Mesenchymal stem cell (in vitro differentiated cells and primary cell): Measurements from ENCODE around the gene GJD3.

Experiments used
- DNase-seq: peaks from one replicate; pipeline ENCODE4 v3.0.0-alpha.2; 2013
- H2AFZ ChIP-seq: one replicate; pipeline ENCODE4 v1.6.1; 2013; ENCODE audit warnings: low read depth, mild to moderate bottlenecking, control low read depth, inconsistent platforms, low read length, moderate library complexity
- H2AK5ac ChIP-seq: 2 replicates; pipeline ENCODE4 v1.6.1; 2013; ENCODE audit warnings: low read length, moderate library complexity, mild to moderate bottlenecking, inconsistent platforms; ENCODE audit not compliant: severe bottlenecking
- H2BK120ac ChIP-seq: one replicate; pipeline ENCODE4 v1.6.1; 2013; ENCODE audit warnings: low read depth, mild to moderate bottlenecking, inconsistent platforms, low read length, moderate library complexity
- H2BK12ac ChIP-seq, 2 experiments: one replicate each; pipeline ENCODE4 v1.6.1; 2013; ENCODE audit warnings: inconsistent platforms in 2 of 2, low read length in 2 of 2, mild to moderate bottlenecking in 2 of 2, moderate library complexity in 2 of 2, control low read depth in 1 of 2
- H2BK15ac ChIP-seq: one replicate; pipeline ENCODE4 v1.6.1; 2013; ENCODE audit warnings: mild to moderate bottlenecking, low read depth, inconsistent platforms; ENCODE audit not compliant: poor library complexity, severe bottlenecking
- H2BK5ac ChIP-seq: 2 replicates; pipeline ENCODE4 v1.6.1; 2013; ENCODE audit warnings: low read depth, mild to moderate bottlenecking, low read length, control low read depth, inconsistent platforms; ENCODE audit not compliant: poor library complexity, severe bottlenecking
- H3K14ac ChIP-seq, 2 experiments: one replicate each; pipeline ENCODE4 v1.6.1; 2013; ENCODE audit warnings: inconsistent platforms in 2 of 2, low read length in 2 of 2, control low read depth in 1 of 2, mild to moderate bottlenecking in 1 of 2, moderate library complexity in 1 of 2
- H3K18ac ChIP-seq, 2 experiments: one replicate each; pipeline ENCODE4 v1.6.1; 2013; ENCODE audit warnings: inconsistent platforms in 2 of 2, low read length in 2 of 2, control low read depth in 1 of 2, low read depth in 1 of 2, mild to moderate bottlenecking in 1 of 2
- H3K23ac ChIP-seq, 2 experiments: one replicate each; pipeline ENCODE4 v1.6.1; 2013; ENCODE audit warnings: inconsistent platforms in 2 of 2, low read length in 2 of 2, mild to moderate bottlenecking in 2 of 2, moderate library complexity in 2 of 2, control low read depth in 1 of 2
- H3K27ac ChIP-seq: 2 replicates; pipeline ENCODE4 v1.5.1; 2013; ENCODE audit warnings: mild to moderate bottlenecking, moderate library complexity, low read length, control low read depth, inconsistent platforms; ENCODE audit not compliant: poor library complexity, severe bottlenecking
- H3K27me3 ChIP-seq, 2 experiments: 2 replicates each; pipeline versions ENCODE4 v1.6.1 to v1.7.0; 2013; ENCODE audit warnings: low read length in 2 of 2, mild to moderate bottlenecking in 2 of 2, moderate library complexity in 2 of 2, control low read depth in 1 of 2, inconsistent platforms in 1 of 2; ENCODE audit not compliant: control insufficient read depth in 1 of 2, insufficient read depth in 1 of 2
- H3K36me3 ChIP-seq, 2 experiments: 2 replicates each; pipeline versions ENCODE4 v1.6.1 to v1.7.0; 2013; ENCODE audit warnings: low read length in 2 of 2, control low read depth in 1 of 2, inconsistent platforms in 1 of 2, low read depth in 1 of 2, mild to moderate bottlenecking in 1 of 2; ENCODE audit not compliant: insufficient read depth in 2 of 2, control insufficient read depth in 1 of 2
- H3K4ac ChIP-seq, 2 experiments: one replicate each; pipeline ENCODE4 v1.6.1; 2013; ENCODE audit warnings: inconsistent platforms in 2 of 2, low read length in 2 of 2, mild to moderate bottlenecking in 2 of 2, moderate library complexity in 2 of 2, control low read depth in 1 of 2, low read depth in 1 of 2
- H3K4me1 ChIP-seq: 2 replicates; pipeline ENCODE4 v1.6.1; 2013; ENCODE audit warnings: low read depth, low read length, control low read depth; ENCODE audit not compliant: control insufficient read depth, insufficient read depth
- H3K4me2 ChIP-seq: 2 replicates; pipeline ENCODE4 v1.6.1; 2013; ENCODE audit warnings: low read length, mild to moderate bottlenecking, inconsistent platforms; ENCODE audit not compliant: poor library complexity, severe bottlenecking
- H3K4me3 ChIP-seq, 2 experiments: 2 replicates each; pipeline versions ENCODE4 v1.5.1 to v1.7.0; 2013; ENCODE audit warnings: low read length in 2 of 2, mild to moderate bottlenecking in 2 of 2, control low read depth in 1 of 2, low read depth in 1 of 2; ENCODE audit not compliant: insufficient read depth in 1 of 2
- H3K79me1 ChIP-seq: replicated peaks from 2 replicates; pipeline ENCODE4 v1.6.1; 2013; ENCODE audit warnings: mild to moderate bottlenecking, control low read depth, low read length, inconsistent platforms; ENCODE audit not compliant: poor library complexity, severe bottlenecking
- H3K9ac ChIP-seq: 2 replicates; pipeline ENCODE4 v1.7.0; 2013; ENCODE audit warnings: mild to moderate bottlenecking, low read length, moderate library complexity
- H3K9me3 ChIP-seq: 2 replicates; pipeline ENCODE4 v1.7.0; 2013; ENCODE audit warnings: mild to moderate bottlenecking, low read length; ENCODE audit not compliant: control insufficient read depth
- H4K8ac ChIP-seq: one replicate; pipeline ENCODE4 v1.6.1; 2013; ENCODE audit warnings: inconsistent platforms, mild to moderate bottlenecking, low read length, moderate library complexity
- H4K91ac ChIP-seq: one replicate; pipeline ENCODE4 v1.6.1; 2013; ENCODE audit warnings: mild to moderate bottlenecking, low read length, inconsistent platforms
- WGBS: methylation state at CpG from one replicate; pipeline ENCODE4 v1.1.7; 2013; ENCODE audit warnings: mixed read lengths; 5-methylcytosine and 5-hydroxymethylcytosine counted together

The GJD3 gene

GRCh38 chr17:40323391-40324381 lies 40.9 kb downstream of the GJD3 start:
- H2BK120ac ChIP-seq = peak overlapping the region; percentile 55
- H3K4ac ChIP-seq = peak overlapping the region; percentile 30 to 63
- peak overlapping the region; percentile 65 for H4K91ac ChIP-seq
- H3K4me1 ChIP-seq = peaks cover 74% of the 10 kb centered on the region
- H2AFZ ChIP-seq = no peak overlapping the region
- peak overlapping the region; percentile 21 for H2AK5ac ChIP-seq
- 57% methylated on average over 8 of the region's 10 CpGs for WGBS
- H2BK15ac ChIP-seq = peak overlapping the region; percentile 44
- peak overlapping the region; percentile 43 to 84 for H2BK12ac ChIP-seq
- no peak overlapping the region for H2BK5ac ChIP-seq
- H3K4me2 ChIP-seq = no peak overlapping the region
- peaks cover 27% of the 10 kb centered on the region for H3K79me1 ChIP-seq
- H4K8ac ChIP-seq = peak overlapping the region; percentile 22
- peak overlapping the region in 1 of 2 experiments; percentile 88 for H3K4me3 ChIP-seq
- H3K23ac ChIP-seq = peak overlapping the region in 1 of 2 experiments; percentile 92
- H3K27ac ChIP-seq = no peak overlapping the region
- peak overlapping the region; percentile 57 to 61 for H3K18ac ChIP-seq
- no peaks in the 10 kb centered on the region for H3K27me3 ChIP-seq
- H3K9ac ChIP-seq = peak overlapping the region; percentile 98
- no peak for DNase-seq
- peaks cover 0 to 6% of the 10 kb centered on the region in 2 experiments for H3K36me3 ChIP-seq
- no peaks in the 10 kb centered on the region for H3K9me3 ChIP-seq
- H3K14ac ChIP-seq = peak overlapping the region in 1 of 2 experiments; percentile 79

DNA sequence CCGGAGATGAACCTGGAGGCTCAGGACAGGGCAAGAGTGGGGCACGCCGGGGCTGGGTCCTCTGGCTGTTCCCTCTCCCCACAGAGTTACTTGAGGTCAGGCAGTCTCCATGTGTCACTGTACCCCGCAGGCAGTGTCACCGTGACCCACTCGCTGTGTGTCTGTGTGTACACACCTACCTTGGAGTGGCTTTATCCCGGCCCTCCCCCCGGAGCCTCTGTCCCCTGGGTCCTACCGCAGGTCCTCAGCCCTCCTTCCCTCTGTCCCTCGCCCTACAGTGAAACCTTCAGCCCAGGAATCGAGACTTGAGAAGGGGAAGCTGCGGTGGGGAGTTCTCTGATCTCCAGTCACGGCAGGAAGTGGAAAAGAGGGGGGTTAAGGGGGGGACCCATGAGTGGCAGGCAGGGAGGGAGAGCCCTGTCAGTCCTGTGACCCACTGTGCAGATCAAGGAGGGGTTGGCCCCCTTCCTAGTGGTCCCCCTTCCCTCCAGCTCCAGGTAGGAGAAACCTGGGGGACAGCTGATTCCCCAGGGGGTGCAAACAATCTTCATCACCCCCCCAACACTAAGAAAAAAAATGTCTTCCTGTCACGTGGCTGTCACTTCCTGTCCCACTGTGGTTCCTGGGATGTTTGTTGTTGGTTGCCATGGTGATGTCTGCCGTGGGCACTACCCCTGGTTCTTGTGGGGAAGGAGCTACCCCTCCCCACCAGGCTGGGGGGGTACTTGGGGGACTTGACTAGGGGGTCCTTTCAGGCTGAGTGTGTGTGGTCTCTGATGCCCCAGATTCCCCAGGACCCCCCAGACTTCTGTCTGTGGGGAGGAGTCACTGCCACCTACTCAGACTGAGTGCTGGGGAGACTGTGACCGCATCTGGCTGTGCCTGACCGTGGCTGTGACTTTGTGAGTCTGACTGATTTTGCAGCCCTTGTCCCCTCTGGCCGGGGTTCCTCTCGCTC lies 41.9 kb downstream of the GJD3 start:
- peak overlapping the region; percentile 6 to 67 for H3K18ac ChIP-seq
- H4K8ac ChIP-seq = peak overlapping the region; percentile 22
- H3K4me1 ChIP-seq = peaks cover 72% of the 10 kb centered on the region
- H3K36me3 ChIP-seq = peaks cover 0 to 5% of the 10 kb centered on the region in 2 experiments
- H2BK5ac ChIP-seq = peak overlapping the region; percentile 11
- peak overlapping the region in 1 of 2 experiments; percentile 88 for H3K4me3 ChIP-seq
- peak overlapping the region; percentile 81 to 88 for H3K4ac ChIP-seq
- H3K27me3 ChIP-seq = no peaks in the 10 kb centered on the region
- peak overlapping the region; percentile 85 for H2BK120ac ChIP-seq
- H3K23ac ChIP-seq = peak overlapping the region in 1 of 2 experiments; percentile 35
- peak overlapping the region; percentile 59 for H3K4me2 ChIP-seq
- H2BK12ac ChIP-seq = peak overlapping the region; percentile 28 to 91
- H3K14ac ChIP-seq = peak overlapping the region in 1 of 2 experiments; percentile 76
- H2AFZ ChIP-seq = no peak overlapping the region
- H3K27ac ChIP-seq = peak overlapping the region; percentile 12
- H3K9ac ChIP-seq = peak overlapping the region; percentile 98
- H2AK5ac ChIP-seq = peak overlapping the region; percentile 93
- peaks cover 26% of the 10 kb centered on the region for H3K79me1 ChIP-seq
- no peaks in the 10 kb centered on the region for H3K9me3 ChIP-seq
- DNase-seq = peak; percentile 97
- WGBS = 39% methylated on average over 16 of the region's 19 CpGs
- H4K91ac ChIP-seq = peak overlapping the region; percentile 16
- H2BK15ac ChIP-seq = peak overlapping the region; percentile 94

DNA sequence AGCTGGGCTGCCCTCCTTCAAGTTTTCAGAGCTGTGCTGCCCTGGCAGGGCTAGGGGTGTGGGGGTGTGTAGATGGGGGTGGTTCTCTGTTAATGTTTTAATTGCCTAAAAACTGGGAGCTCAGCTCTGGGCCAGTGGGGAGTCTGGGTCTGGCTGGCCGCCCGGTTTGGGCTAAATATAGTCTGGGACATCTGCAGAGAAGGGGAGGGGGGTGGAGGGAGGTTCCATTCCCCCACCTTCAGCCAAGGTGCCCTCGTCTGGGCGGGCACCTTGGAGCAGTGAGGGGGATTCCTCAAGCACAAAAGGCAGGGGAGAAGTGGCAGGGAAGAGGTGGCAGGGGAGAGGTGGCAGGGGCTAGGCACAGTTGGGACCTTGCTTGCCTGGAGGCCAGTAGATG lies 42.6 kb downstream of the GJD3 start:
- Histone ChIP-seq H3K4me2 (peak overlapping the region; percentile 59), H3K4me3 (peak overlapping the region; percentile 15 to 88), H3K36me3 (no peaks in the 10 kb centered on the region), H3K4ac (peak overlapping the region; percentile 81 to 88), H2BK12ac (peak overlapping the region; percentile 64 to 91), H3K79me1 (peaks cover 22% of the 10 kb centered on the region), H4K8ac (peak overlapping the region; percentile 32), H3K23ac (peak overlapping the region in 1 of 2 experiments; percentile 76), H3K4me1 (peaks cover 70% of the 10 kb centered on the region), H3K9me3 (no peaks in the 10 kb centered on the region), H3K27ac (peak overlapping the region; percentile 12), H2BK15ac (peak overlapping the region; percentile 94), H2BK120ac (peak overlapping the region; percentile 85), H2BK5ac (no peak overlapping the region), H2AK5ac (peak overlapping the region; percentile 93), H4K91ac (peak overlapping the region; percentile 91), H3K14ac (peak overlapping the region in 1 of 2 experiments; percentile 76), H3K9ac (peak overlapping the region; percentile 98), H3K27me3 (no peaks in the 10 kb centered on the region), H2AFZ (no peak overlapping the region), H3K18ac (peak overlapping the region; percentile 6 to 67)
- WGBS = 49% methylated on average over 4 of the region's 4 CpGs
- DNase-seq = no peak
